ENCODE measurements around the gene SPINK4.
A peak's percentile ranks its signal among the peaks of the same experiment; 100 is the strongest.

The SPINK4 gene

DNA sequence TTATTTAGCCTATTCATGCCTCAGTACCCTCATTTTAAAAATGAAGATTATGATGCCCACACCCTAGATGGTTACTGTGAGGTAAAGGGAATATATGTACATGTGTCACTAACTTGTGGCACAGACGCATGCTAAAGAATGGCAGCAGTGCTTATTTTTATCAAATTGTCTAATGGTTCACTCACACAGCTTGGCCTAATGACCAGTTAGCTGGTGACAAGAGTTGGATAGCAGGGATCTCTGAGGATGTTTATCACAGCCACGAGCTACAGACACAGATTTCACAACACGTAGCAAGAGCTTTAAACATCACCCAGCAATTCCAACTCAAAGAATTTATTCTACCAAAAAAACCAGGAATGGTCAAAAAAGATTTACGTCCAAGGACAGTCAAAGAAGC, 17.3 kb downstream of the SPINK4 start:
- H3K4me3 ChIP-seq (ENCODE audit: low read depth, low read length), result no peak overlapping the region
- TF ChIP-seq, protein P1, sequence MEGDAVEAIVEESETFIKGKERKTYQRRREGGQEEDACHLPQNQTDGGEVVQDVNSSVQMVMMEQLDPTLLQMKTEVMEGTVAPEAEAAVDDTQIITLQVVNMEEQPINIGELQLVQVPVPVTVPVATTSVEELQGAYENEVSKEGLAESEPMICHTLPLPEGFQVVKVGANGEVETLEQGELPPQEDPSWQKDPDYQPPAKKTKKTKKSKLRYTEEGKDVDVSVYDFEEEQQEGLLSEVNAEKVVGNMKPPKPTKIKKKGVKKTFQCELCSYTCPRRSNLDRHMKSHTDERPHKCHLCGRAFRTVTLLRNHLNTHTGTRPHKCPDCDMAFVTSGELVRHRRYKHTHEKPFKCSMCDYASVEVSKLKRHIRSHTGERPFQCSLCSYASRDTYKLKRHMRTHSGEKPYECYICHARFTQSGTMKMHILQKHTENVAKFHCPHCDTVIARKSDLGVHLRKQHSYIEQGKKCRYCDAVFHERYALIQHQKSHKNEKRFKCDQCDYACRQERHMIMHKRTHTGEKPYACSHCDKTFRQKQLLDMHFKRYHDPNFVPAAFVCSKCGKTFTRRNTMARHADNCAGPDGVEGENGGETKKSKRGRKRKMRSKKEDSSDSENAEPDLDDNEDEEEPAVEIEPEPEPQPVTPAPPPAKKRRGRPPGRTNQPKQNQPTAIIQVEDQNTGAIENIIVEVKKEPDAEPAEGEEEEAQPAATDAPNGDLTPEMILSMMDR (IDR thresholded peaks at IDR 0.05; ENCODE audit: low read depth, low read length, missing control alignments), result no peak
- no peak for DNase-seq (ENCODE audit: low read depth)

DNA sequence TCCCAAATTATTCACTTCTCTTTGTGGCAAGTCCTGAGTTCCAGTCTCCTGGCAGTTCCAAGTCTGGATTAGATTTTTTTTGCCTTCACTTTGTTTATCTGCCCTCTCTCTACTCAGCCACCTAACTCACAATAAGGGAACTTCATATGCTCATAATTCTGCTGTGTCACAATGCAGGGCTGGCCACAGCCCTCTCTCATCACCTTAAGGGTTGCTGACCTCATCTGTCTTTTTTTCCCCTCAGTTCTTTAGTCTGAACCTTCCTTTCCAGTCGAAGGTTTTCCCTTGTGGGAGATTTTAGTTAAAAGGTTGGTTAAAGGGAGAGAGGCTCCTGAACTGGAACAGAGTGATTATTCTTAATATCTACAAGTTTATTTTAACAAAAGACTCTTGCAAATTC, 20.4 kb downstream of the SPINK4 start:
- H3K4me3 ChIP-seq (ENCODE audit: low read depth, low read length), result no peak overlapping the region
- DNase-seq (ENCODE audit: low read depth), result no peak
- TF ChIP-seq, protein P1 (IDR thresholded peaks at IDR 0.05; ENCODE audit: low read depth, low read length, missing control alignments), result no peak

DNA sequence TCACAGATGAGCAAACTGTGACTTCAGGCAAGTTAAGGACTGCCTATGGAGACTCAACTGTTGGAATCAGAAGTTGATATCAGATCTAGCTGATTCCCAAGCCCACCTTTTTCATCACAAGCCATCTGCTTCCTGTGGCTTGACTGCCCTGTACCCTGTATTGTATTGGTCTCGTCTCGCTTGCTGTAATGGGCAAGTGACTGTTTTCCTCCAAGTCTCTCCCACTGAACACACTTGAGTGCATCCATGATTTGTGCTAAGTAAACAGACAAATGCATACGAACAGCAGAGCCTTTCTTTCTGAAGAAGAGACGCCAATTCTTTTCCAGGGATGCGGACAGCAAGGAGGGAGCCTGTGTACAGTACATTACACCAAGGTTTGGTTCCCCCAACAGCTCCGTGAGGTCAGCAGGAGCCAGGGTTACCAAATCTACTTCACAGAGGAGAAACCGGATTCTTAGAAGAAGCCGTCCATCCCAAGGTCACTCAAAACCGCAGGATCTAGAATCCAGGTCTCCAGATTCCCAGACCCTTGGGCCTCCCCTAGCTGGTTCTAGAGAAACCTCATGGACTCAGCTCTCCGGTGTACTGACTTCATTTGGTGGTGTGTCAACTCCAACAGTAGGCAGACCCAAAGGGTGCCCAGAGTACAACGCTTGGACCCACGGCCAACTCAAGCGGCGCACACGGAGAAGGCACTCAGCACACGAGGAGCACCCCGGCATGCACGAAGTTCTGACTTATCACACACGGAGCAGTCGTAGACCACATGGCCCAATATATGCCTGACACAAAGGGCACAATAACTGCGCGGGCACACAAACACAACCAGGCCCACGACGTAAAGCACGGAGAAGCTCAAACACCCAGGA, 23.4 kb downstream of the SPINK4 start:
- DNase-seq (ENCODE audit: low read depth), result no peak

DNA sequence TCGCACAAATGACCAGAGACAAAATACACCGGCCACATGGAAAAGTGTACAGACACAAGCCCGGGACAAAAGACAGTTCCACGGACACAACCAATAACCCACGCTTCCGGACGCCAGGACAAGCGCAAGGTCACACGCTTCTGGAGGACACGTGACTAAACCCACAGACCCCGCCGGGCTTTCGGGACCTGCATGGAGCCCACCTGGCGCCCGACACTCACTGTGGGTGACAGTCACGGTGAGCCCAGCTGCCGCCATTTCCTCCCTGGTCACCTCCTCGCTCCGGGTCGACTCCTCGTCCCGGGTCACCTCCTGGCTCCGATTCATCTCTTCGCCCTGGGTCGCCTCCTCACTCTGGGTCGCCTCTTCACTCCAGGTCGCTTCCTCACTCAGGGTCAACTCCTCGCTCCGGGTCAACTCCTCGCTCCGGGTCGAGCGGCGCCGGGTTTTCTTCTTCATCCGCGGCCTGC, 24.1 kb downstream of the SPINK4 start:
- peak overlapping the region; percentile 84 for H3K4me3 ChIP-seq (ENCODE audit: low read depth, low read length)
- DNase-seq (ENCODE audit: low read depth), result no peak
- TF ChIP-seq, protein P1 (IDR thresholded peaks at IDR 0.05; ENCODE audit: low read depth, low read length, missing control alignments), result no peak

More for the DNA sequence above, 23.4 kb downstream of the SPINK4 start:
- TF ChIP-seq, protein P1 (IDR thresholded peaks at IDR 0.05; ENCODE audit: low read depth, low read length, missing control alignments), result no peak
- H3K4me3 ChIP-seq (ENCODE audit: low read depth, low read length), result peak overlapping the region; percentile 84

DNA sequence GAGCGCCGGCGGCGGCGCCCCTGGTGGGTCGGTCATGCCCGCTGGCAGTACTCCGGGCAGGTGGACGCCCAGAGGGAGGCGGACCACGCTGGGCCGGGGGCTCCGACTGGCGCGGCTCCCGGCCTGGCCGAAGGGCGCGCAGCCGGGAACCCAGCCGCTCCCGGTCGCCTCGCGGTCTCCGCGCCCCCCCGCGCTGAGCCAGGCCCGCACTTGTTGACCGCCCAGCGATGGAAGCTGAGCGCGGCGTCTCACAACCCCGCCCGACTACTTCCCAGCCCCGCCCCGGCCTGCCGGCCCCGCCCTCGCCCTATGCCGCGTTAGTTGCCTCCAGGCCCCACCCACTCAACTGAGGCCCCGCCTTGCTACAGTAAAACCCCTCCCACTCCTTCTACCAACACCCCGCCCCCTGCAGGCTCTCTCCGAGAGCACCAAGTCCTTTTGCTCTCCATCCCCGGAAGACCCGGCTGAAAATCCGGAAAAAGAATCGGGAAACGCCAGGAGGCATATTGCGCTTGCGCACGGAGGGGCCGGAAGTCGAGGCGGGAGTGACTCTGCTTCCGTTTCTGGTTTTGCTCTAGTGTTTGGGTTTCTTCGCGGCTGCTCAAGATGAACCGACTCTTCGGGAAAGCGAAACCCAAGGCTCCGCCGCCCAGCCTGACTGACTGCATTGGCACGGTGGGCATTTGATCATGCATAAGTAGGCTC, 24.7 kb downstream of the SPINK4 start, which contains the start of the genes BAG1 and CHMP5:
BAG1 (minus strand) TSS at position 236 of the 705 bp plus-strand sequence.
CHMP5 (plus strand) TSS at position 577 of the 705 bp plus-strand sequence; CDS start at position 607, 30 bp downstream.
- TF ChIP-seq, protein P1 (IDR thresholded peaks at IDR 0.05; ENCODE audit: low read depth, low read length, missing control alignments), result peak; percentile 9
- DNase-seq (ENCODE audit: low read depth), result peak; percentile 97
- peak within 1 kb of the TSS; percentile 84 for H3K4me3 ChIP-seq (ENCODE audit: low read depth, low read length)

DNA sequence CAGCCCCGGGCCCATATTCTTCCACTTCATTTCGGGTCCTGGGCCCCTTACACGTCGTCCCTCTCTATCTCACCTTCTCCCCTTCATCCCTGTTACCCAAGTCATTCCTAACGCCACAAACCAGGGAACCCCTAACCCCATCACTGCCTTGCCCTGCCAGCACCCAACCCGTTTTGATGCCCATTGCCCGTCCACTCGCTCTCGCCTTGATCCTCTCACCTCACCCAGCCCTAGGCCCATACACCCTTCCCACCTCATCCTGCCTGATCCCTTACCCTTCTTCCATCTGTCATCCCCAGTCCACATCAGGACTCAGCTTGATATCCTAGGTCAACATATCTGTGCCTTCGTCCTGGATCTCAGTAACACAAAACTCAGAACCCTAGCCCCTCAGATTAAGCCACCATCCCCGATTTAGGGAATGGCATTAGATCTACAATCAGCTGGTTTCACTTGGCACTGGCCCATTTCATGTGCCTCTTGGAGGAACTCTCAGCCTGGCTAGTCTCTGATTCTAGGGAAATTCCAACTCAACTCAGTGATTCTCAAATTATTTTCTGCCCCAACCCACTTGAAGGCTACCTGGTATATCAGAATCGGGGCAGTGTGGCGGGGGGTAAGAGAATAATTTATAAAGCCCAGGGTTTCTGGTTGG, 25.4 kb downstream of the SPINK4 start:
- no peak for DNase-seq (ENCODE audit: low read depth)
- peak overlapping the region; percentile 84 for H3K4me3 ChIP-seq (ENCODE audit: low read depth, low read length)
- TF ChIP-seq, protein P1 (IDR thresholded peaks at IDR 0.05; ENCODE audit: low read depth, low read length, missing control alignments), result no peak
